CD4-positive, alpha-beta T cell (primary cell): Measurements from ENCODE around the gene CEBPE. TPM values are rescaled to one million over a fixed set of nuclear protein-coding genes. Genes with fewer than 3 reads are reported as not detected.

Source experiments
- ATAC-seq: fragments of 200-7000 bp; cut with Tn5 transposase; one replicate; pipeline ENCODE4 v1.10.0; 2022; ENCODE audit warnings: mild to moderate bottlenecking; ENCODE audit not compliant: poor library complexity
- CTCF ChIA-PET: fragments of 350-600 bp; sonication (Branson Sonifier 250); formaldehyde crosslinking; loops from one replicate; lab custom pipeline; 2021; ENCODE audit warnings: antibody characterized with exemption, inconsistent platforms; lab: Charles Lee
- POLR2A ChIA-PET: fragments of 350-600 bp; sonication (Branson Sonifier 250); formaldehyde crosslinking; loops from one replicate; lab custom pipeline; 2021; ENCODE audit warnings: antibody characterized with exemption, inconsistent platforms; lab: Charles Lee
- DNase-seq, 14 experiments: peaks; one replicate each; pipeline ENCODE4 v3.0.0-alpha.2; 2013 to 2020; ENCODE audit warnings: mixed read lengths in 2 of 14
- H3K27ac ChIP-seq, 2 donors: one replicate each; pipeline versions ENCODE4 v1.5.1 to v1.7.0; 2013; ENCODE audit warnings: low read length in 2 of 2, low read depth in 1 of 2, mild to moderate bottlenecking in 1 of 2
- H3K27me3 ChIP-seq, 2 experiments: 1 replicate in 1 of 2; 2 replicates in 1 of 2; pipeline versions ENCODE4 v1.6.1 to v1.7.0; 2013; ENCODE audit warnings: low read length in 2 of 2, control low read depth in 1 of 2, mild to moderate bottlenecking in 1 of 2, moderate library complexity in 1 of 2; ENCODE audit not compliant: insufficient read depth in 2 of 2, control insufficient read depth in 1 of 2
- H3K36me3 ChIP-seq: one replicate; pipeline ENCODE4 v1.6.1; 2013; ENCODE audit warnings: low read length, control low read depth; ENCODE audit not compliant: insufficient read depth
- H3K4me1 ChIP-seq: one replicate; pipeline ENCODE4 v1.6.1; 2013; ENCODE audit warnings: low read length, control low read depth; ENCODE audit not compliant: insufficient read depth
- H3K4me3 ChIP-seq: one replicate; pipeline ENCODE4 v1.5.1; 2013; ENCODE audit warnings: mild to moderate bottlenecking, low read length, moderate library complexity
- H3K9me3 ChIP-seq, 2 experiments: 1 replicate in 1 of 2; 2 replicates in 1 of 2; pipeline versions ENCODE4 v1.6.1 to v1.7.0; 2013; ENCODE audit warnings: low read length in 2 of 2, mild to moderate bottlenecking in 2 of 2, control low read depth in 1 of 2, moderate library complexity in 1 of 2; ENCODE audit not compliant: control insufficient read depth in 1 of 2, insufficient read depth in 1 of 2
- H3K27ac Mint-ChIP-seq: one replicate; pipeline ENCODE4 v1.8.0; 2020; ENCODE audit warnings: mixed read lengths
- H3K27me3 Mint-ChIP-seq: one replicate; pipeline ENCODE4 v1.8.0; 2021; ENCODE audit warnings: mixed read lengths
- H3K36me3 Mint-ChIP-seq: one replicate; pipeline ENCODE4 v1.8.0; 2021; ENCODE audit warnings: low read depth, mixed read lengths
- H3K4me1 Mint-ChIP-seq: one replicate; pipeline ENCODE4 v1.8.0; 2021; ENCODE audit warnings: low read depth, mixed read lengths
- H3K4me3 Mint-ChIP-seq: one replicate; pipeline ENCODE4 v1.8.0; 2020; ENCODE audit warnings: mild to moderate bottlenecking, mixed read lengths
- H3K9me3 Mint-ChIP-seq: one replicate; pipeline ENCODE4 v1.8.0; 2020; ENCODE audit warnings: mixed read lengths
- intact Hi-C, 2 experiments: fragments of 100-400 bp; cut with DNase I in 1 of 2; cut with micrococcal nuclease in 1 of 2; formaldehyde crosslinking; loops; one replicate each; pipeline versions ENCODE4 v1.15.1 to v1.9.0; 2023 to 2025; cut with DNase I, micrococcal nuclease
- total RNA-seq, 174 experiments: library from RNA in 2 of 174; stranded (reverse) in 2 of 174; gene quantifications; one replicate each; pipeline ENCODE4 v1.2.3 and lab custom pipeline; 2021 to 2026
- TF ChIP-seq, protein P1 (sequence below): fragments of 200-600 bp; IDR thresholded peaks from one replicate; pipeline ENCODE4 v1.8.0; 2022; ENCODE audit warnings: antibody characterized with exemption, mild to moderate bottlenecking

The CEBPE gene
- total RNA-seq, 2 experiments from 2014 or later = not detected

GRCh38 chr14:23130871-23131270 is 11.8 kb upstream of the CEBPE start:
- TF ChIP-seq, protein P1, sequence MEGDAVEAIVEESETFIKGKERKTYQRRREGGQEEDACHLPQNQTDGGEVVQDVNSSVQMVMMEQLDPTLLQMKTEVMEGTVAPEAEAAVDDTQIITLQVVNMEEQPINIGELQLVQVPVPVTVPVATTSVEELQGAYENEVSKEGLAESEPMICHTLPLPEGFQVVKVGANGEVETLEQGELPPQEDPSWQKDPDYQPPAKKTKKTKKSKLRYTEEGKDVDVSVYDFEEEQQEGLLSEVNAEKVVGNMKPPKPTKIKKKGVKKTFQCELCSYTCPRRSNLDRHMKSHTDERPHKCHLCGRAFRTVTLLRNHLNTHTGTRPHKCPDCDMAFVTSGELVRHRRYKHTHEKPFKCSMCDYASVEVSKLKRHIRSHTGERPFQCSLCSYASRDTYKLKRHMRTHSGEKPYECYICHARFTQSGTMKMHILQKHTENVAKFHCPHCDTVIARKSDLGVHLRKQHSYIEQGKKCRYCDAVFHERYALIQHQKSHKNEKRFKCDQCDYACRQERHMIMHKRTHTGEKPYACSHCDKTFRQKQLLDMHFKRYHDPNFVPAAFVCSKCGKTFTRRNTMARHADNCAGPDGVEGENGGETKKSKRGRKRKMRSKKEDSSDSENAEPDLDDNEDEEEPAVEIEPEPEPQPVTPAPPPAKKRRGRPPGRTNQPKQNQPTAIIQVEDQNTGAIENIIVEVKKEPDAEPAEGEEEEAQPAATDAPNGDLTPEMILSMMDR = no peak
- ChIA-PET POLR2A (no interaction called here), CTCF (no interaction called here)

GRCh38 chr14:23129759-23130316 is 10.8 kb upstream of the CEBPE start:
- no peak overlapping the region for H3K27ac Mint-ChIP-seq
- H3K4me1 Mint-ChIP-seq = peaks cover 4% of the 10 kb centered on the region
- intact Hi-C loops = no loop called here
- TF ChIP-seq, protein P1 = no peak
- no peak overlapping the region for H3K27ac ChIP-seq
- ATAC-seq = no peak
- no peaks in the 10 kb centered on the region for H3K27me3 ChIP-seq
- no peaks in the 10 kb centered on the region for H3K36me3 Mint-ChIP-seq
- H3K27me3 Mint-ChIP-seq = no peaks in the 10 kb centered on the region
- H3K9me3 ChIP-seq = no peaks in the 10 kb centered on the region
- H3K36me3 ChIP-seq = no peaks in the 10 kb centered on the region
- H3K4me1 ChIP-seq = peaks cover 2% of the 10 kb centered on the region
- no peak overlapping the region for H3K4me3 Mint-ChIP-seq
- ChIA-PET POLR2A (no interaction called here), CTCF (interaction anchor here (1.2 kb wide), 1 partner anchor 9 kb away, joined by 3 read pairs; no protein-coding TSS in a partner anchor)
- no peak for DNase-seq
- no peaks in the 10 kb centered on the region for H3K9me3 Mint-ChIP-seq
- no peak overlapping the region for H3K4me3 ChIP-seq

More at GRCh38 chr14:23130871-23131270, 11.8 kb upstream of the CEBPE start:
- no peak overlapping the region for H3K4me3 Mint-ChIP-seq
- H3K9me3 ChIP-seq = no peaks in the 10 kb centered on the region
- H3K27me3 Mint-ChIP-seq = no peaks in the 10 kb centered on the region
- no peak overlapping the region for H3K27ac ChIP-seq
- peaks cover 4% of the 10 kb centered on the region for H3K4me1 Mint-ChIP-seq
- no peak for ATAC-seq
- intact Hi-C loops = no loop called here
- no peaks in the 10 kb centered on the region for H3K9me3 Mint-ChIP-seq
- H3K36me3 Mint-ChIP-seq = no peaks in the 10 kb centered on the region
- no peak for DNase-seq
- H3K4me1 ChIP-seq = peaks cover 2% of the 10 kb centered on the region
- no peak overlapping the region for H3K4me3 ChIP-seq
- no peaks in the 10 kb centered on the region for H3K27me3 ChIP-seq
- no peaks in the 10 kb centered on the region for H3K36me3 ChIP-seq
- H3K27ac Mint-ChIP-seq = no peak overlapping the region

GRCh38 chr14:23128969-23129758 is 10.1 kb upstream of the CEBPE start:
- DNase-seq = no peak
- TF ChIP-seq, protein P1 = no peak
- no peak overlapping the region for H3K4me3 Mint-ChIP-seq
- Histone ChIP-seq H3K27ac (no peak overlapping the region), H3K27me3 (no peaks in the 10 kb centered on the region), H3K4me3 (no peak overlapping the region), H3K4me1 (peaks cover 2% of the 10 kb centered on the region), H3K36me3 (no peaks in the 10 kb centered on the region), H3K9me3 (no peaks in the 10 kb centered on the region)
- intact Hi-C loops = no loop called here
- no peak for ATAC-seq
- no peak overlapping the region for H3K27ac Mint-ChIP-seq
- H3K4me1 Mint-ChIP-seq = peaks cover 4% of the 10 kb centered on the region
- POLR2A ChIA-PET = no interaction called here
- H3K36me3 Mint-ChIP-seq = no peaks in the 10 kb centered on the region
- CTCF ChIA-PET = interaction anchor here (1.2 kb wide), 1 partner anchor 9 kb away, joined by 3 read pairs; no protein-coding TSS in a partner anchor
- no peaks in the 10 kb centered on the region for H3K27me3 Mint-ChIP-seq
- H3K9me3 Mint-ChIP-seq = no peaks in the 10 kb centered on the region
